Stimulated activated CD4-positive, alpha-beta T cell treated with anti-CD3 and anti-CD28 coated beads, Interleukin-4, amount 100 ng/mL, for 4 hours (primary cell): ENCODE results near the gene BORCS8.
A peak's percentile ranks its signal among the peaks of the same experiment; 100 is the strongest.

ENCODE experiments used
- DNase-seq, 2 experiments: peaks; one replicate each; pipeline ENCODE4 v3.0.0-alpha.2; 2020

BORCS8 gene

DNA sequence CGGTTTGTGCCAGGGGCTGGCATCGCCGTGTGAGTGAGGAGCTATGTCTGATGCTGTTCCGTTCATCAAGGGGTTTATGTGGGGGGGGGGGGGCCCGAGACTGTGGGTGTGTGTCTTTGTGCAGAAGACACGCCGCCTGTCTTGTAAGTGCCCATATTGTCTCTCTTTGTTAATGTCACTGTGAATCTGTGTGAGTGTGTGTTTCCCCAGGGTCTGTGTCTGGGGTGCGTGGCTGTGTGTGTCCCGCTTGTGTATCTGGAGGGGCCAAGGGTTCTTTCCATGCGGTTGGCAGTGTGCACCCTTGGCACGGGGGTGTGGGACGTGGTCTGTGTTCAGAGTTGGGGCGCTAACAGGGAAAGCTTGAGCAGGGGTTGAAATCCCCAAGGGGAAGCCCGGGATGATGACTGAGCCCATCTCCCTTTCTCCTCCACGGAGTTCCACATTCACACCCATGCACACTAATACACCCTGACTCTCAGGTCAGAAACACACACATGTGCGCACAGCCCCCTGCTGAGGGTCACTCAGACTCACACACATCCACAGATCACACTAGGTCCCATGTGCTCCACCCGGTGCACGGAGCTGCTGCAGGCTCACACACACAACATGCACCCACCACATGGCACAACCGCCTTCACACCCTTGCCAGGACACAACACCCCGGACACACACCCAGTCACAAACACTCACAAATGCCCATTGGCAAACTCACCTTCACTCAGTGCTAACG, 21.6 kb upstream of the BORCS8 start:
- DNase-seq, result no peak

- no peak for DNase-seq
Observed at GRCh38 chr19:19212916-19213315, 21.0 kb upstream of the BORCS8 start.

DNA sequence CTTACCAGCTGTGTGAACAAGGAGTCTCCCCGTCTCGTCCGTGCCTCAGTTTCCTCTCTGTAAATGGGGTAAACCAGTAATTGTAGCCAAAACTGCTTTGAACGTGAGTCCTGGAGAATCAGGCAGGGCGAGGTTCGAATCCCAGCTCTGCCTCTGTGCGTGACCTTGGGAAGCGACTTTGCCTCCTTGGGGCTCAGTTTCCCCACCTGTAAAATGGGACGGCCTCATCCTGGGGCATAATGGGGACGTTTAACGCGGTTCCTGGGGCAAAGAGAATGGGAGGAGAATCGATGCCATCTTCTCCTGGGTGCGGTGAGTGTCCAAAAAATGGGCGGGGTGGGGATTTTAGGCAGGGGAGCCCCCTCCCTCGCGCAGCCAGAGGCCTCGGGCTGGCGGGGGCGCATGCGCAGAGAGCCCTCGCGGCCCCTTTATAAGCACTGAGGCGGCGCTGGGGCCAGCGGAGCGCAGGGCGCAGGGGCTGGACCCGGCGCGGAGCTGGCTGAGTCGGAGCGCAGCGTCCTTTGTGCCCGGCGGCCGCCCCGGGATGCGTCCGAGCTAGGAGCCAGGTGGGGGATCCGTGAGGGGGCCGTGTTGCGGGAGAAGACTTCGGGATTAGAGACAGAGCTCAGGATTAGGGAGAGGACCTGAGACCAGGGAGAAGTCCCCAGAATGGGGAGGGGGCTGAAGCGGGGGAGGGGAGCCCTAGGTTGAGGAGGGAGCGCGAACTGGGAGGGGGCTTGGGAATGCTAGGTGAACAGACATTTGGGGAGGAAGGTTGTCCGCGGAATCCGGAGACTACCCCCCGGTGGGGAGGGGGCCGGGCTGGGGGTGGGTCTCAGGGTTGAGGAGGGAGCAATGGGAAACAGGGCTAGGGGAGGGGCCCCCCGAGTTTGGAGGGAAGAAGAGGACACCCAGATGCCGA, 19.8 kb upstream of the BORCS8 start, which contains the start of gene NCAN:
TSS of gene NCAN (plus strand) at position 460 of the 922 bp plus-strand sequence. CDS start 4,996 bp downstream, outside the sequence.
- DNase-seq, result no peak

GRCh38 chr19:19209372-19209771, 17.4 kb upstream of the BORCS8 start:
- no peak for DNase-seq

DNA sequence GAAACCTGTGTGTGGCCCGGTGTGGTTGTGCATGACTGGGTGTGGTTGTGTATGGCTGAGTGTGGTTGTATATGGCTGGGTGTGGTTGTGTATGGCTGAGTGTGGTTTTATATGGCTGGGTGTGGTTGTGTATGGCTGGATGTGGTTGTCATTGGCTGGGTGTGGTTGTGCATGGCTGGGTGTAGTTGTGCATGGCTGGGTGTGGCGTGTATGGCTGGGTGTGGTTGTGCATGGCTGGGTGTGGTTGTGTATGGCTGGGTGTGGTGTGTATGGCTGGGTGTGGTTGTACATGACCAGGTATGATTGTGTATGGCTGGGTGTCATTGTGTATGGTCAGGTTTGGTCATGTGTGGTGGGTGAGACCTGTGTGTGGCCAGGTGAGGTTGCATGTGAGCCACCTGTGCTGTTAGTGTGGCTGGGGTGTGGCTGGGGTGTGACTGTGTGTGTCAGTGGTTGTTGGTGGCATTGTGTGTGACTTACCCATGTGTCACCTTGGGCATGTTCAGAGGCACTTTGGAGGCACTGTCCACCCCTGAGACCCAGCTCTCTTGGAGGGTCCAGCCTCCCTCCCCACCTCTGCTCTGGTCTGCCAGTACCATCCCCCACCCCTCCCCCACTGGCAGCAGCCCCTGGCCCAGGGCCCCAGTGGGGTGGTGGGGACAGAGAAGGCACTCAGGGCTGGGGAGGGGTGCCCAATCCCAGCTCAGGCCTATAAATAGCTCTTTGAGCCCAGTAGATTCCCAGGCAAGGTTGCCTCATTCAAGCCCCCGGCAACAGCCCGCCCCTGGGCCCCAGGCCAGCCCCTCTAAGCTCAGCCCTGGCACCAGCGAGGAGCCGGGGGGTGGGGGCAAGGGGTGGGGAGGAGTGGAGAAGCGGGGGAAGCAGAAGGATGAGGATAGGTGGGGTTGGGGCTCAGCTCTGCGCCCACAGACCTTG, 16.0 kb upstream of the BORCS8 start:
- DNase-seq, result no peak

GRCh38 chr19:19206938-19207337, 15.0 kb upstream of the BORCS8 start:
- DNase-seq, result no peak

- DNase-seq, result no peak
Observed at GRCh38 chr19:19205416-19206410, 13.8 kb upstream of the BORCS8 start.

- no peak for DNase-seq
Observed at GRCh38 chr19:19204181-19204580, 12.2 kb upstream of the BORCS8 start.

- DNase-seq, result peak; percentile 92 to 94
Observed at GRCh38 chr19:19203012-19203856, 11.3 kb upstream of the BORCS8 start, which contains the start of gene NR2C2AP. Gene NR2C2AP (minus strand): TSS chr19:19203414. CDS start chr19:19203060, 354 bp downstream.

DNA sequence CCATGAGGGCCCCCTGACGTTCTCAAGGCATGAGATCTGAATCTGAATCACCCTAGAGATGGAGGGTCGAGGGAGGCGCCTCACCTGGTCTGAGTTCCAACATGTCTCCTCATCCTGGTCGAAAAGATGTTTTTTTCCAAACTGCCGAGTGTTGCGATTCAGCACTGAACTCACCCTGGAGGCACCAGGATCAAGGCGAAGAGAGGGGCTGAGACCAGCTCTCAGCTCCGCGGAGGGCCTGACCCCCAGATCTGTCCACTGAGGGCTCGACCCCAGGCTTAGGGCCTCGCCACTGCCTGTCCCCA, 10.7 kb upstream of the BORCS8 start:
- no peak for DNase-seq

DNA sequence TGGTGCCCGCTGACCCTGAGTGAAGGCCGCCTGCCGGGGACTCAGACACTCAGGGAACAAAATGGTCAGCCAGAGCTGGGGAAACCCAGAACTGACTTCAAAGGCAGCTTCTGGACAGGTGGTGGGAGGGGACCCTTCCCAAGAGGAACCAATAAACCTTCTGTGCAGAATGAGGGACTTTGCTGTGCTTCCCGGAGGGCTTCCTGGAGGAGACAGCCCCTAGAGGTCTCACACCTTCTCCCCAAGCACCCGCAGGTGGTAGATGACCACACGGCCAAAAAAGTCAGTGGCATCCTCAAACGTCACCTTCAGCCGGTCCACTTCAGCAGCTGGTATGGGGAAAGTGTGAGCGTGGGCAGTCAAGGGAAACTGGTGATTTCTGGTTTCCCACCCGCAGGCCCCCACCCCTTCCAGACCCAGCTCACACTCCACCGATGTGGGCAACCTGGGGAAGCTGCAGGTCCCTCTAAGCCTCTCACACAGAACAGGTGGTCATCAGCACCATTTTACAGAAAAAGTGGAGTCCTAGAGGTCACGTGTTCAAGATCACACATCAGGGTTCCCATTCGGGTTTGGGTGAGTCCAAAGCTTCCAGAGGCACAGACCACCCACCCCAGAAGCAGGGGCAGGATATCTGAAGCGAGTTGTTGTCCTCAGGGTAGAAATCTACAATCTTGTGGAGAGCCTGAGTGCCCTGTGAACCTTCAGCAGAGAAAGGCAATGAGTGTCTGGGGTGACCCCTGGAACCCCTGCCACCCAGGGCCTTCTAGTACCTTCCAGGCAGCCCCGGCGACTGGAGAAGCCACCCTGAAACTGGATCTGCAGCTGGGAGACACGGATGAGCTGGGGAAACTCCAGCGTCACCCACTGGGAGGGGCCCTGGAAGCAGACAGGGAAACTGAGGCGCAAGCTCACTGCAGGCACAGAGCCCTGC, 10.0 kb upstream of the BORCS8 start:
- DNase-seq, result no peak

DNA sequence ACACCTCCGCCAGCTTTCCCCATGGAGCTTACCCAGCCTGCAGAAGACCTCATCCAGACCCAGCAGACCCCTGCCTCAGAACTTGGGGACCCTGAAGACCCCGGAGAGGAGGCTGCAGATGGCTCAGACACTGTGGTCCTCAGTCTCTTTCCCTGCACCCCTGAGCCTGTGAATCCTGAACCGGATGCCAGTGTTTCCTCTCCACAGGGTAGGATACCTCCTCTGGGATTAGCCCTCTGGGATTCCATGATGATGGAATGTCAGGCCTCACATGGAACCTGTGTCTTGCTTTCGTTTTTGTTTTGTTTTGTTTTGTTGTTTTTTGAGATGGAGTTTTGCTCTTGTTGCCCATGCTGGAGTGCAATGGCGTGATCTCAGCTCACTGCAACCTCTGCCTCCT, 2.0 kb upstream of the BORCS8 start:
- DNase-seq, result no peak

DNA sequence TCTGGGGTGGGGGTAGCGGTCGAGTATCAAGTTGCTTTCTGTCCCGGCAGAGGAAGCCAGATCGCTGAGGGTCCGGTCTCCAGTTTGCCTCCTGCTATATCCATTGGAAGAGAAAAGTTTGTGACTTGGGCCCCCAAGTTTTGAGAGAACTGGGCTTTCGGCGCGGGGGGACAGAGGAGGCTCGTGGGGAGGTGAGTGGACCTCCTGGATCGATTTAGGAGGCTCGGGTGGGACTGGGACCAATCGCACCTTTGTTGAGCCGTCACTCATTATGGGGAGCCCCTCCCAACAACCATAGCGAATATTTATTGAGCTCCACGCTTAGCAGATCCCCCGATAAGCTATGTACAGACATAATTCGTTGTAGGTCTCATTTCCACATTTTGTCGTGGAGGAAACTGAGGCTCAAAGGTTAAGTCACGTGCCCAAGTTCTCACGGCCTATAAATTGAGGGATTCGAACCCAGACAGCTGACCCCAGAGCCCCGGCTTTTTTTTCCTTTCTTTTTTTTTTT, 1.0 kb upstream of the BORCS8 start:
- DNase-seq, result no peak

- no peak for DNase-seq
Observed at GRCh38 chr19:19191768-19192077, 229 bp downstream of the BORCS8 start.

DNA sequence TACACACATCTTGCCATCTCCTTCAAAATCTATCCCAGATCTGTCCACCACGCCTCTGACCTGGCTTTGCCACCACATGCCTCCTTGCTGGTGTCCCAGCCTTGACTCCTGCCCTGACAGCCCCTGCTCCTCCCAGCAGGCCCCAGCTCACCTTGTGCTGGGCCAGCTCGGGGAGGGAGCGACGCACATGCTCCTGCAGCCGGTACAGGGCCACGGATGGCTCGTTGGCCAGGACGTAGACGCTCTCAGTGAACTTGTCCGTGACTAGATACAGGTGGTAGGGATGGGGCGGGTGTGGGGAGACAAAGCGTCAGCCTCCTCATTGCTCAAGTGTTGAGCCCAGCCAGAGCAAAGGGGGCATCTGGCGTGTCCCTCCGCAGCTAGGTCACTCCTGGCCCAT, 5.2 kb downstream of the BORCS8 start:
- no peak for DNase-seq

DNA sequence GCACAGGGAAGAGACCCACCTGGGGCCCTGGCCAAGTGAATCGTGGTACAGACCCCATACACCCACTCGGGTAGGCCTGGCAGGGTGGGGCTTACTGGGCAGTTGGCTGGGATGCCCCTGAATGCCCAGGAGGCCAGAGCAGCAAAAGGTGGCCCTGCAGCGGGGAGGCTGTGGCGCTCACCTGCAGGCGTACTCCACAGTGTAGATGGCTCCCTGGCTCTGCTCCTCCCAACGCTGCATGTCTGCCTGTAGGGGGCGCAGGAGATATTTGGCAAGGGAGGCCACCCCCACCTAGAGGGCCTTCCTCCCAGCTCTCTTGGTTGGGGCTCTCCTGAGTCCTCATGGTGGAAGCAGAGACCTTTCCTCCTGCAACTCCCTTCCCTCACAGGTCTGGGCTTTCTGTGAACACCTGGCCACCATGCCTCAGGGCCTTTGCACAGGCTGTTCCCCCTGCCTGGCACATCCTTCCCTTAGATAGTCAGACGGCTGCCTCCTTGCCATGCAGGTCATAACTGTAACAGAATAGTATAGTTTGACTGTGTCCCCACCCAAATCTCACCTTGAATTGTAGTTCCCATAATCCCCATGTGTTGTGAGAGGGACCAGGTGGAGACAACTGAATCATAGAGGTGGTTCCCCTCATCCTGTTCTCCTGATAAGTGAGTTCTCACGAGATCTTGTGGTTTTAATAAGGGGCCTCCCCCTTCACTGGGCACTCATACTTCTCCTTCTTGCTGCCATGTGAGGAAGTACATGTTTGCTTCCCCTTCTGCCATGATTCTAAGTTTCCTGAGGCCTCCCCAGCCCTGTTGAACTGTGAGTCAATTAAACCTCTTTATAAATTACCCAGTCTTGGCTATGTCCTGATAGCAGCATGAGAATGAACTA, 5.9 kb downstream of the BORCS8 start:
- DNase-seq, result peak; percentile 43 to 59

DNA sequence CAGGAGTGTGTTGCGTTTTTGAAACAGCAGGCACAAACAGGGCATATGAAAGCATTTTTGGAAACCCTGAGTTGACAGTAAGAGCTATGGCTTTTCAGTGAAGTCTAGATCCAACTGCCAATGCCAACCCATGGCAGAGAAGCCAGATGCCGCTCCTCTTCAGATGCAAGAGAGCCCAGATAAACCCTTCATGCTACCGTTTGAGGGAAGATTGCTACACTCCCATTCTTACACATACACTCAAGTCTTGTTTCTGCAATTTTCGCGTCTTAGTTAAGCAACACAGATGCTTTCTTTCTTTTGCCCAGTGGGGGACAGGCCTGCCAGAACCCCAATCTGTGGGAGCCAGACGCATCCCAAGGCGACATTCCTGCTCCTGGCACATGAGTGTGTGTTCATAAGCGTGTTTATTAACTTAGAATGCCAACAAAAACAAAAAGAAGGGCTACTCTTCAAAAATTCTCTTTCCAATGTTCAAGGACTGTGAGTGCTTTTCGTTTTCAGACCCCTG, 10.4 kb downstream of the BORCS8 start:
- DNase-seq, result no peak
